Neural cell (in vitro differentiated cells): ENCODE measurements around the gene RPL9. TPM values are rescaled to one million over a fixed set of nuclear protein-coding genes. Genes with fewer than 3 reads are reported as not detected.

ENCODE experiments used
- H2AFZ ChIP-seq: fragments of 200-600, 300-800 bp; sonication (generic), shearing (Covaris generic); 2 replicates; pipeline ENCODE4 v1.6.0; 2014; ENCODE audit warnings: low read depth, mild to moderate bottlenecking, antibody characterized with exemption, low read length, moderate library complexity
- H3F3A ChIP-seq: fragments of 200-600 bp; shearing (Covaris generic); 2 replicates; pipeline ENCODE4 v1.6.1; 2016; ENCODE audit warnings: mild to moderate bottlenecking, moderate library complexity, mixed read lengths, antibody characterized with exemption, low read length; ENCODE audit not compliant: insufficient read depth, poor library complexity, severe bottlenecking
- H3K27ac ChIP-seq: fragments of 200-600, 300-800 bp; sonication (generic), shearing (Covaris generic); 2 replicates; pipeline ENCODE4 v1.5.1; 2014; ENCODE audit warnings: mild to moderate bottlenecking, low read length, moderate library complexity
- H3K27me3 ChIP-seq: fragments of 300-800, 200-600 bp; sonication (generic), shearing (Covaris generic); 2 replicates; pipeline ENCODE4 v1.6.0; 2014; ENCODE audit warnings: mild to moderate bottlenecking, low read depth, low read length, moderate library complexity; ENCODE audit not compliant: insufficient read depth
- H3K36me3 ChIP-seq: fragments of 300-800, 200-600 bp; sonication (generic), shearing (Covaris generic); 2 replicates; pipeline ENCODE4 v1.5.1; 2014; ENCODE audit warnings: mild to moderate bottlenecking, antibody characterized with exemption, low read length, moderate library complexity; ENCODE audit not compliant: insufficient read depth
- H3K4me2 ChIP-seq: fragments of 300-800, 200-600 bp; sonication (generic), shearing (Covaris generic); 2 replicates; pipeline ENCODE4 v1.6.0; 2014; ENCODE audit warnings: mild to moderate bottlenecking, low read length
- H3K4me3 ChIP-seq: fragments of 300-800, 200-600 bp; sonication (generic), shearing (Covaris generic); 2 replicates; pipeline ENCODE4 v1.5.1; 2014; ENCODE audit warnings: mild to moderate bottlenecking, low read length, moderate library complexity
- H3K79me2 ChIP-seq: fragments of 200-600 bp; shearing (Covaris generic); replicated peaks from 2 replicates; pipeline ENCODE4 v1.6.0; 2014; ENCODE audit warnings: mild to moderate bottlenecking, low read length, moderate library complexity; ENCODE audit not compliant: insufficient read depth
- H3K9ac ChIP-seq: fragments of 300-800, 200-600 bp; sonication (generic), shearing (Covaris generic); 2 replicates; pipeline ENCODE4 v1.6.1; 2016; ENCODE audit warnings: mild to moderate bottlenecking, low read length, mixed read lengths
- H3K9me2 ChIP-seq: fragments of 200-600 bp; shearing (Covaris generic); 2 replicates; pipeline ENCODE4 v1.6.1; 2016; ENCODE audit warnings: mild to moderate bottlenecking, low read length, mixed read lengths; ENCODE audit not compliant: insufficient read depth
- H3K9me3 ChIP-seq: fragments of 200-600, 300-800 bp; sonication (generic), shearing (Covaris generic); 2 replicates; pipeline ENCODE4 v1.6.1; 2016; ENCODE audit warnings: mild to moderate bottlenecking, mixed run types, low read length, moderate library complexity, mixed read lengths
- H4K20me1 ChIP-seq: fragments of 200-600 bp; shearing (Covaris generic); 2 replicates; pipeline ENCODE4 v1.6.1; 2016; ENCODE audit warnings: mild to moderate bottlenecking, mixed run types; ENCODE audit not compliant: insufficient read depth
- EP300 ChIP-seq: fragments of 450-650 bp; conservative IDR thresholded peaks from 2 replicates; pipeline ENCODE4 v1.6.1; 2014; ENCODE audit warnings: antibody characterized with exemption, mild to moderate bottlenecking, moderate library complexity; ENCODE audit not compliant: poor library complexity, severe bottlenecking
- EZH2 ChIP-seq: fragments of 200-600, 300-800 bp; shearing (Covaris generic), sonication (generic); IDR thresholded peaks from 2 replicates; pipeline ENCODE4 v1.6.1; 2014; ENCODE audit warnings: antibody characterized with exemption, low read length, borderline replicate concordance, mild to moderate bottlenecking; ENCODE audit not compliant: insufficient read depth, poor library complexity, severe bottlenecking
- MXI1 ChIP-seq: fragments of 450-650 bp; conservative IDR thresholded peaks from 2 replicates; pipeline ENCODE4 v1.6.1; 2014; ENCODE audit warnings: antibody characterized with exemption, mild to moderate bottlenecking; ENCODE audit not compliant: poor library complexity, severe bottlenecking
- POLR2AphosphoS5 ChIP-seq: IDR thresholded peaks from 2 replicates; pipeline ENCODE4 v1.6.1; 2012
- RAD21 ChIP-seq: fragments of 450-650 bp; conservative IDR thresholded peaks from 2 replicates; pipeline ENCODE4 v1.6.1; 2014; ENCODE audit warnings: antibody characterized with exemption, mild to moderate bottlenecking, moderate library complexity
- SMC3 ChIP-seq: fragments of 450-650 bp; conservative IDR thresholded peaks from 2 replicates; pipeline ENCODE4 v1.6.1; 2014; ENCODE audit warnings: antibody characterized with exemption, mild to moderate bottlenecking, moderate library complexity; ENCODE audit not compliant: poor library complexity
- TAF1 ChIP-seq: IDR thresholded peaks from 2 replicates; pipeline ENCODE4 v1.6.1; 2012; ENCODE audit warnings: low read depth
- polyA plus RNA-seq: library from polyadenylated mRNA; depleted of rRNA; stranded (reverse); fragments of >200 nt; gene quantifications from 2 replicates; pipeline ENCODE4 v1.2.3, GENCODE V29; 2014
- TF ChIP-seq, protein P1 (sequence below): IDR thresholded peaks from 2 replicates; pipeline ENCODE4 v1.6.1; 2012; ENCODE audit warnings: borderline replicate concordance
- TF ChIP-seq, protein P2 (sequence below): fragments of 450-650 bp; IDR thresholded peaks from 2 replicates; pipeline ENCODE4 v1.5.1; 2014; ENCODE audit warnings: antibody characterized with exemption, mild to moderate bottlenecking, moderate library complexity; ENCODE audit not compliant: poor library complexity, severe bottlenecking

Gene RPL9
- polyA plus RNA-seq, 1 donor from 2014 or later: 5,676 TPM

GRCh38 chr4:39435659-39436563, 22.8 kb downstream of the RPL9 start:
- Histone ChIP-seq H3K9me2 (no peaks in the 10 kb centered on the region), H3K27ac (no peak overlapping the region), H3F3A (no peaks in the 10 kb centered on the region), H3K4me3 (no peak overlapping the region), H3K79me2 (no peaks in the 10 kb centered on the region), H3K9me3 (no peaks in the 10 kb centered on the region), H3K9ac (no peak overlapping the region), H3K4me2 (no peak overlapping the region), H3K36me3 (no peaks in the 10 kb centered on the region), H4K20me1 (no peaks in the 10 kb centered on the region), H2AFZ (no peak overlapping the region), H3K27me3 (no peaks in the 10 kb centered on the region)
- TF ChIP-seq, protein P1, sequence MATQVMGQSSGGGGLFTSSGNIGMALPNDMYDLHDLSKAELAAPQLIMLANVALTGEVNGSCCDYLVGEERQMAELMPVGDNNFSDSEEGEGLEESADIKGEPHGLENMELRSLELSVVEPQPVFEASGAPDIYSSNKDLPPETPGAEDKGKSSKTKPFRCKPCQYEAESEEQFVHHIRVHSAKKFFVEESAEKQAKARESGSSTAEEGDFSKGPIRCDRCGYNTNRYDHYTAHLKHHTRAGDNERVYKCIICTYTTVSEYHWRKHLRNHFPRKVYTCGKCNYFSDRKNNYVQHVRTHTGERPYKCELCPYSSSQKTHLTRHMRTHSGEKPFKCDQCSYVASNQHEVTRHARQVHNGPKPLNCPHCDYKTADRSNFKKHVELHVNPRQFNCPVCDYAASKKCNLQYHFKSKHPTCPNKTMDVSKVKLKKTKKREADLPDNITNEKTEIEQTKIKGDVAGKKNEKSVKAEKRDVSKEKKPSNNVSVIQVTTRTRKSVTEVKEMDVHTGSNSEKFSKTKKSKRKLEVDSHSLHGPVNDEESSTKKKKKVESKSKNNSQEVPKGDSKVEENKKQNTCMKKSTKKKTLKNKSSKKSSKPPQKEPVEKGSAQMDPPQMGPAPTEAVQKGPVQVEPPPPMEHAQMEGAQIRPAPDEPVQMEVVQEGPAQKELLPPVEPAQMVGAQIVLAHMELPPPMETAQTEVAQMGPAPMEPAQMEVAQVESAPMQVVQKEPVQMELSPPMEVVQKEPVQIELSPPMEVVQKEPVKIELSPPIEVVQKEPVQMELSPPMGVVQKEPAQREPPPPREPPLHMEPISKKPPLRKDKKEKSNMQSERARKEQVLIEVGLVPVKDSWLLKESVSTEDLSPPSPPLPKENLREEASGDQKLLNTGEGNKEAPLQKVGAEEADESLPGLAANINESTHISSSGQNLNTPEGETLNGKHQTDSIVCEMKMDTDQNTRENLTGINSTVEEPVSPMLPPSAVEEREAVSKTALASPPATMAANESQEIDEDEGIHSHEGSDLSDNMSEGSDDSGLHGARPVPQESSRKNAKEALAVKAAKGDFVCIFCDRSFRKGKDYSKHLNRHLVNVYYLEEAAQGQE: no peak
- TF ChIP-seq, protein P2, sequence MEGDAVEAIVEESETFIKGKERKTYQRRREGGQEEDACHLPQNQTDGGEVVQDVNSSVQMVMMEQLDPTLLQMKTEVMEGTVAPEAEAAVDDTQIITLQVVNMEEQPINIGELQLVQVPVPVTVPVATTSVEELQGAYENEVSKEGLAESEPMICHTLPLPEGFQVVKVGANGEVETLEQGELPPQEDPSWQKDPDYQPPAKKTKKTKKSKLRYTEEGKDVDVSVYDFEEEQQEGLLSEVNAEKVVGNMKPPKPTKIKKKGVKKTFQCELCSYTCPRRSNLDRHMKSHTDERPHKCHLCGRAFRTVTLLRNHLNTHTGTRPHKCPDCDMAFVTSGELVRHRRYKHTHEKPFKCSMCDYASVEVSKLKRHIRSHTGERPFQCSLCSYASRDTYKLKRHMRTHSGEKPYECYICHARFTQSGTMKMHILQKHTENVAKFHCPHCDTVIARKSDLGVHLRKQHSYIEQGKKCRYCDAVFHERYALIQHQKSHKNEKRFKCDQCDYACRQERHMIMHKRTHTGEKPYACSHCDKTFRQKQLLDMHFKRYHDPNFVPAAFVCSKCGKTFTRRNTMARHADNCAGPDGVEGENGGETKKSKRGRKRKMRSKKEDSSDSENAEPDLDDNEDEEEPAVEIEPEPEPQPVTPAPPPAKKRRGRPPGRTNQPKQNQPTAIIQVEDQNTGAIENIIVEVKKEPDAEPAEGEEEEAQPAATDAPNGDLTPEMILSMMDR: no peak
- TF ChIP-seq RAD21: no peak
- TF ChIP-seq TAF1: no peak
- no peak for TF ChIP-seq MXI1
- no peak for TF ChIP-seq SMC3
- TF ChIP-seq EZH2: no peak
- TF ChIP-seq EP300: no peak

- Histone ChIP-seq H3K79me2 (no peaks in the 10 kb centered on the region), H3F3A (no peaks in the 10 kb centered on the region), H3K9ac (no peak overlapping the region), H3K9me2 (no peaks in the 10 kb centered on the region), H3K27ac (no peak overlapping the region), H2AFZ (no peak overlapping the region), H3K36me3 (no peaks in the 10 kb centered on the region), H4K20me1 (no peaks in the 10 kb centered on the region), H3K27me3 (no peaks in the 10 kb centered on the region), H3K9me3 (no peaks in the 10 kb centered on the region), H3K4me3 (no peak overlapping the region), H3K4me2 (no peak overlapping the region)
- TF ChIP-seq SMC3 (no peak), TAF1 (no peak), RAD21 (no peak), MXI1 (no peak), EZH2 (no peak), EP300 (no peak), POLR2AphosphoS5 (no peak)
- TF ChIP-seq, protein P1: no peak
- TF ChIP-seq, protein P2: no peak
These were observed 24.7 kb downstream of the RPL9 start for GRCh38 chr4:39433878-39434492.
